Loucy (cell line): ENCODE data around the gene DNM3.

Experiments used
- EZH2phosphoT487 ChIP-seq: fragments of 200-600 bp; IDR thresholded peaks from 2 replicates; pipeline ENCODE4 v1.6.1; 2018; ENCODE audit warnings: antibody characterized with exemption, mild to moderate bottlenecking, moderate library complexity, borderline replicate concordance
- TF ChIP-seq, protein P1 (sequence below): fragments of 200-600 bp; sonication (generic); conservative IDR thresholded peaks from 2 replicates; pipeline ENCODE4 v1.5.1; 2014; ENCODE audit warnings: mild to moderate bottlenecking, antibody characterized with exemption, low read length

DNA sequence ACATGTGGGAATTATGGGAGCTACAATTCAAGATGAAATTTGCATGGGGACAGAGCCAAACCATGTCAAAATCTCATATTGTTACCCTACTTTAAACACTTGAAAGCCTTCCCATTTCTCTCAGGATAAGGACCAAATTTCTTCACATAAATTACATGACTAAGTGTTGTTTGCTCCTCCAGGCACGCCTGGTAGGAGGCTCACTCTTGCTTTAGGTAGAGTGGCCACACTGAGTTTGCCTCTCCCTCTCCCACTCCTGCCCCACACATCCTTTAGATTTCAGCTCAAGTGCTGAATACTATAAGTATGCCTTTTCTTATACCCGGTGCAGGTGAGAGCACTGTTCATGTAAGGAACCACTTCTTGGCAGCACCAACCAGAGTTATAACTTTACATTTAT is 279.1 kb downstream of the DNM3 start:
- TF ChIP-seq, protein P1, sequence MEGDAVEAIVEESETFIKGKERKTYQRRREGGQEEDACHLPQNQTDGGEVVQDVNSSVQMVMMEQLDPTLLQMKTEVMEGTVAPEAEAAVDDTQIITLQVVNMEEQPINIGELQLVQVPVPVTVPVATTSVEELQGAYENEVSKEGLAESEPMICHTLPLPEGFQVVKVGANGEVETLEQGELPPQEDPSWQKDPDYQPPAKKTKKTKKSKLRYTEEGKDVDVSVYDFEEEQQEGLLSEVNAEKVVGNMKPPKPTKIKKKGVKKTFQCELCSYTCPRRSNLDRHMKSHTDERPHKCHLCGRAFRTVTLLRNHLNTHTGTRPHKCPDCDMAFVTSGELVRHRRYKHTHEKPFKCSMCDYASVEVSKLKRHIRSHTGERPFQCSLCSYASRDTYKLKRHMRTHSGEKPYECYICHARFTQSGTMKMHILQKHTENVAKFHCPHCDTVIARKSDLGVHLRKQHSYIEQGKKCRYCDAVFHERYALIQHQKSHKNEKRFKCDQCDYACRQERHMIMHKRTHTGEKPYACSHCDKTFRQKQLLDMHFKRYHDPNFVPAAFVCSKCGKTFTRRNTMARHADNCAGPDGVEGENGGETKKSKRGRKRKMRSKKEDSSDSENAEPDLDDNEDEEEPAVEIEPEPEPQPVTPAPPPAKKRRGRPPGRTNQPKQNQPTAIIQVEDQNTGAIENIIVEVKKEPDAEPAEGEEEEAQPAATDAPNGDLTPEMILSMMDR, result no peak
- no peak for TF ChIP-seq EZH2phosphoT487
